ENCODE results near the gene HDAC9.

- TF ChIP-seq CTCF (IDR thresholded peaks at IDR 0.05; ENCODE audit: insufficient read depth, low read depth, low read length) (no peak), EZH2 (IDR thresholded peaks at IDR 0.05; ENCODE audit: insufficient read depth, low read length) (no peak)
Measured at GRCh38 chr7:18693816-18694215, 198.3 kb downstream of the HDAC9 start.

Data from astrocyte (in vitro differentiated cells and primary cell).